HG02970 (cell line): ENCODE data around the gene GAREM1.

Experiments
- ATAC-seq: cut with Tn5 transposase; IDR thresholded peaks from one replicate; pipeline ENCODE4 v1.9.1; 2021; ENCODE audit warnings: mild to moderate bottlenecking, moderate library complexity, moderate number of reproducible peaks; ENCODE audit not compliant: unreplicated experiment, low FRiP score

Gene GAREM1

DNA sequence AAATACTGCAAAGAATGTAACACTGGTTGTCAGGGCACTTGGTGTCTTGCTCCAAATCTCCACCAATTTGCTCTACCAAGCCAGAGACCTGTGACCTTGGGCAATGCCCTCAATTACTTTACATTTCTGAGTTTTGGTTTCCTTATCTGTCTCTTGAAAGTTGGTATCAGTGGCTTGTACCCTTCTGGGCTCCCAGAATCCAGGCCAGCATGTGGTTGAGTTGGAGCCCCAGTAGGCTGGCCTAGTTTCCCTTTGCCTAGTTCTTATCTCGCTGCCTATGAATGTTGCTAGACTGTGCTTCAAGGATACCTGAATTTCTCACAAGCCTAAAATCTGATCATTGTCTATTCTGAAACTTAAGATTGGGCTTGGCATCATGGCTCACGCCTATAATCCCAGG is 254.3 kb downstream of the GAREM1 start:
- ATAC-seq, result no peak

DNA sequence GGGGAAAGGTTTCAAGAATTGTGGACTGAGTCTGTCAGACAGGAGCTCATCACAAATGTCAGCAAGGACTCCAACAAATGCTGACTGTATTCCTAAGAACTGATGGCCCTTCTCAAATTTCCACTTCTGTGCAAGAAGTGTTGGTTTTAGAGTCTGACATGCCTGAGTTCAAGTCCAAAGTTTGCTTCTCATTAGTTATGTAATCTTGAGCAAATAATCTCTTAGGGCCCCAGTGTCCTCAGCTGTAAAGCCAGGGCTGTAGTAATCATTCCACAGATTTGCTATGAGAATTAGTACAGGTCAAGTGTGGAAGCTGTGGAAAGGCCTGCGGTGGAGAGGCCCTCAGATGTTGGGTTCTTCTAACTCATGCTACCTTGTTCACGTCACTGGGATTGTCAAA is 257.0 kb downstream of the GAREM1 start:
- ATAC-seq, result no peak
